HEK293 (cell line): ENCODE results near the gene POU4F1.
A peak's percentile ranks its signal among the peaks of the same experiment; 100 is the strongest.

ENCODE experiments used
- CTCF ChIA-PET: fragments of 350-600 bp; formaldehyde crosslinking; extraction: SDS; loops from one replicate; lab custom pipeline; 2021; ENCODE audit warnings: antibody characterized with exemption; lab: Yijun Ruan, JAX
- POLR2A ChIA-PET: fragments of 300-600 bp; formaldehyde crosslinking; extraction: SDS; loops from one replicate; lab custom pipeline; 2020; ENCODE audit warnings: antibody characterized with exemption, inconsistent platforms; lab: Yijun Ruan, JAX
- H3K27ac ChIP-seq: fragments of 200-500 bp; sonication (Bioruptor generic); 2 replicates; pipeline ENCODE4 v1.5.1; 2014; ENCODE audit warnings: low read depth, low read length, control low read depth, inconsistent platforms; ENCODE audit errors: extremely low read depth
- H3K36me3 ChIP-seq, 2 experiments: fragments of 200-500 bp in 1 of 2; sonication (Bioruptor generic) in 1 of 2; 1 replicate in 1 of 2; 2 replicates in 1 of 2; pipeline ENCODE4 v1.5.1; 2014 to 2017; ENCODE audit warnings: inconsistent platforms in 2 of 2, low read length in 2 of 2; ENCODE audit not compliant: control insufficient read depth in 2 of 2, insufficient read depth in 1 of 2
- H3K4me1 ChIP-seq: fragments of 200-500 bp; sonication (Bioruptor generic); 2 replicates; pipeline ENCODE4 v1.5.1; 2014; ENCODE audit warnings: mild to moderate bottlenecking, low read length, inconsistent platforms; ENCODE audit not compliant: control insufficient read depth, insufficient read depth
- H3K4me3 ChIP-seq: 2 replicates; pipeline ENCODE4 v1.5.1; 2011; ENCODE audit warnings: low read depth, mild to moderate bottlenecking, control low read depth, low read length, moderate library complexity
- H3K9me3 ChIP-seq: fragments of 200-500 bp; sonication (Bioruptor generic); 2 replicates; pipeline ENCODE4 v1.5.1; 2014; ENCODE audit warnings: low read depth, low read length, inconsistent platforms; ENCODE audit not compliant: control insufficient read depth, insufficient read depth
- FEZF1 ChIP-seq: fragments of 450-650 bp; formaldehyde crosslinking; IDR thresholded peaks from 2 replicates; pipeline ENCODE4 v1.5.1; 2016; ENCODE audit warnings: missing biosample characterization, missing genetic modification characterization
- SP3 ChIP-seq: fragments of 450-650 bp; formaldehyde crosslinking; IDR thresholded peaks from 2 replicates; pipeline ENCODE4 v1.5.1; 2016; ENCODE audit warnings: missing biosample characterization, missing genetic modification characterization
- TRIM28 ChIP-seq: IDR thresholded peaks from 2 replicates; pipeline ENCODE4 v1.6.1; 2011; ENCODE audit warnings: low read length, control low read depth, borderline replicate concordance
- YY1 ChIP-seq: fragments of 450-650 bp; formaldehyde crosslinking; IDR thresholded peaks from 2 replicates; pipeline ENCODE4 v1.5.1; 2018; ENCODE audit warnings: missing biosample characterization, missing genetic modification characterization
- ZBTB7A ChIP-seq: fragments of 450-650 bp; formaldehyde crosslinking; IDR thresholded peaks from 2 replicates; pipeline ENCODE4 v1.5.1; 2016; ENCODE audit warnings: low read depth, missing biosample characterization, missing genetic modification characterization
- ZFP3 ChIP-seq: fragments of 450-650 bp; formaldehyde crosslinking; IDR thresholded peaks from 2 replicates; pipeline ENCODE4 v1.5.1; 2016; ENCODE audit warnings: low read depth, missing biosample characterization, missing genetic modification characterization
- ZNF544 ChIP-seq: fragments of 450-650 bp; formaldehyde crosslinking; IDR thresholded peaks from 2 replicates; pipeline ENCODE4 v1.5.0; 2017; ENCODE audit warnings: missing biosample characterization, missing genetic modification characterization
- ZNF558 ChIP-seq: fragments of 450-650 bp; formaldehyde crosslinking; IDR thresholded peaks from 2 replicates; pipeline ENCODE4 v1.5.1; 2016; ENCODE audit warnings: missing biosample characterization, missing genetic modification characterization
- ZNF561 ChIP-seq: fragments of 450-650 bp; IDR thresholded peaks from 2 replicates; pipeline ENCODE4 v1.5.1; 2018; ENCODE audit warnings: missing biosample characterization, missing genetic modification characterization, borderline replicate concordance
- ZSCAN16 ChIP-seq: fragments of 450-650 bp; formaldehyde crosslinking; IDR thresholded peaks from 2 replicates; pipeline ENCODE4 v1.5.1; 2016; ENCODE audit warnings: missing biosample characterization, missing genetic modification characterization
- TF ChIP-seq, protein P1 (sequence below): fragments of 450-650 bp; formaldehyde crosslinking; IDR thresholded peaks from 2 replicates; pipeline ENCODE4 v1.5.1; 2016; ENCODE audit warnings: missing biosample characterization, missing genetic modification characterization
- TF ChIP-seq, protein P2 (sequence below): fragments of 450-650 bp; formaldehyde crosslinking; IDR thresholded peaks from 2 replicates; pipeline ENCODE4 v1.5.1; 2016; ENCODE audit warnings: missing biosample characterization, missing genetic modification characterization
- TF ChIP-seq, protein P3 (sequence below): fragments of 450-650 bp; formaldehyde crosslinking; IDR thresholded peaks from 2 replicates; pipeline ENCODE4 v1.5.1; 2016; ENCODE audit warnings: missing biosample characterization, missing genetic modification characterization
- TF ChIP-seq, protein P4 (sequence below): fragments of 450-650 bp; formaldehyde crosslinking; conservative IDR thresholded peaks from 2 replicates; pipeline ENCODE4 v1.5.1; 2016; ENCODE audit warnings: low read depth, missing biosample characterization, missing genetic modification characterization

Gene POU4F1

DNA sequence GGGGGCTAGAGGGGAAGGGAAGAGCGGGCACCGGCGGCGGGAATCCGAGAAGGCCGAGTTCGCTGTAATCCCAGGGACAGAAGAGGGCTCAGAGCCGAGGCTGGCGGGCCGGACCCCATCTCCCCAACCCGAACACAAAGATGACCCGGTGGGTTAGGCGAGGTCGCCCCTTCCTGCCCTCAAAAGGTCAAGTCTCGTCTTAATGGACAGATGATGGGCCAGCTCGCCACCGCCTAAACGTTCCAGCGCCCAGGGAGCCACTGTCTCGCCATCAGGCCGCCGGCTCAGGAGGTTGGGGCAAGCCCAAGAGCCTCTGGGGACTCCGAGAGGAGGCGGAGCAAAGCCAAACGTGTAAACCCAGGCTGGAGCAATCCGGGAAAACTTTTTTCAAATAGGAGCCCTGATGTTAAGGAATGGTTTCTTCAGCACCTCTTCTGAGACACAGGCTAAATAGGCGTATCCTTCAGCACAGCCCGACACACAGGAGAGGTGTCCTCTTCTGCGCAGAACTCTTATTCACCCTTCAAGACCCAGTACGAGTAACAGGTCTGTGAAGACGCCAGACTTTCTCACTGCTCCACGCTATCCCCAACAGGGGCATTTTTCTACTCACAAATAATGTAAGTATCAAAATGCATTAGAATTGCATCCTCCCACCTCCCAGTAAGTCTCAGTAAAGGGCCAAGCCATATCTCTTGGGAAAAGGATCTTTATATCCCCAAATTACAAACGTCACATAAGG, 6.3 kb upstream of the POU4F1 start:
- peak overlapping the region; percentile 17 for H3K4me3 ChIP-seq
- H3K9me3 ChIP-seq, result no peaks in the 10 kb centered on the region
- CTCF ChIA-PET, result interaction anchor here (0.7 kb wide), 1 partner anchor 36 kb away, joined by 3 read pairs; no protein-coding TSS in a partner anchor
- no peaks in the 10 kb centered on the region for H3K4me1 ChIP-seq
- TF ChIP-seq ZFP3, result peak; percentile 80; the same call in 1 of the 2 replicates
- TF ChIP-seq, protein P1, sequence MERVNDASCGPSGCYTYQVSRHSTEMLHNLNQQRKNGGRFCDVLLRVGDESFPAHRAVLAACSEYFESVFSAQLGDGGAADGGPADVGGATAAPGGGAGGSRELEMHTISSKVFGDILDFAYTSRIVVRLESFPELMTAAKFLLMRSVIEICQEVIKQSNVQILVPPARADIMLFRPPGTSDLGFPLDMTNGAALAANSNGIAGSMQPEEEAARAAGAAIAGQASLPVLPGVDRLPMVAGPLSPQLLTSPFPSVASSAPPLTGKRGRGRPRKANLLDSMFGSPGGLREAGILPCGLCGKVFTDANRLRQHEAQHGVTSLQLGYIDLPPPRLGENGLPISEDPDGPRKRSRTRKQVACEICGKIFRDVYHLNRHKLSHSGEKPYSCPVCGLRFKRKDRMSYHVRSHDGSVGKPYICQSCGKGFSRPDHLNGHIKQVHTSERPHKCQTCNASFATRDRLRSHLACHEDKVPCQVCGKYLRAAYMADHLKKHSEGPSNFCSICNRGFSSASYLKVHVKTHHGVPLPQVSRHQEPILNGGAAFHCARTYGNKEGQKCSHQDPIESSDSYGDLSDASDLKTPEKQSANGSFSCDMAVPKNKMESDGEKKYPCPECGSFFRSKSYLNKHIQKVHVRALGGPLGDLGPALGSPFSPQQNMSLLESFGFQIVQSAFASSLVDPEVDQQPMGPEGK (tag by site-specific recombination), result peak; percentile 29; the same call in 1 of the 2 replicates
- TF ChIP-seq ZNF544 (tag by site-specific recombination), result no peak
- TF ChIP-seq, protein P2, sequence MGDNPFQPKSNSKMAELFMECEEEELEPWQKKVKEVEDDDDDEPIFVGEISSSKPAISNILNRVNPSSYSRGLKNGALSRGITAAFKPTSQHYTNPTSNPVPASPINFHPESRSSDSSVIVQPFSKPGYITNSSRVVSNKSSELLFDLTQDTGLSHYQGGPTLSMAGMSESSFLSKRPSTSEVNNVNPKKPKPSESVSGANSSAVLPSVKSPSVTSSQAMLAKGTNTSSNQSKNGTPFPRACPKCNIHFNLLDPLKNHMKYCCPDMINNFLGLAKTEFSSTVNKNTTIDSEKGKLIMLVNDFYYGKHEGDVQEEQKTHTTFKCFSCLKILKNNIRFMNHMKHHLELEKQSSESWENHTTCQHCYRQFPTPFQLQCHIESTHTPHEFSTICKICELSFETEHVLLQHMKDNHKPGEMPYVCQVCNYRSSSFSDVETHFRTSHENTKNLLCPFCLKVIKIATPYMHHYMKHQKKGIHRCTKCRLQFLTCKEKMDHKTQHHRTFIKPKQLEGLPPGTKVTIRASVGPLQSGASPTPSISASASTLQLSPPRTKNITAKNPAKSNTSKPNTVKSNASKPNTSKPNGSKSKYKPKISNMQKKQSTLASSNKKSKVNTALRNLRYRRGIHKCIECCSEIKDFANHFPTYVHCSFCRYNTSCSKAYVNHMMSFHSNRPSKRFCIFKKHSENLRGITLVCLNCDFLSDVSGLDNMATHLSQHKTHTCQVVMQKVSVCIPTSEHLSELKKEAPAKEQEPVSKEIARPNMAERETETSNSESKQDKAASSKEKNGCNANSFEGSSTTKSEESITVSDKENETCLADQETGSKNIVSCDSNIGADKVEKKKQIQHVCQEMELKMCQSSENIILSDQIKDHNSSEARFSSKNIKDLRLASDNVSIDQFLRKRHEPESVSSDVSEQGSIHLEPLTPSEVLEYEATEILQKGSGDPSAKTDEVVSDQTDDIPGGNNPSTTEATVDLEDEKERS (tag by site-specific recombination), result no peak
- peaks cover 0 to 10% of the 10 kb centered on the region in 2 experiments; a peak in 1 of 3 replicates for H3K36me3 ChIP-seq
- no peak overlapping the region for H3K27ac ChIP-seq
- POLR2A ChIA-PET, result no interaction called here

DNA sequence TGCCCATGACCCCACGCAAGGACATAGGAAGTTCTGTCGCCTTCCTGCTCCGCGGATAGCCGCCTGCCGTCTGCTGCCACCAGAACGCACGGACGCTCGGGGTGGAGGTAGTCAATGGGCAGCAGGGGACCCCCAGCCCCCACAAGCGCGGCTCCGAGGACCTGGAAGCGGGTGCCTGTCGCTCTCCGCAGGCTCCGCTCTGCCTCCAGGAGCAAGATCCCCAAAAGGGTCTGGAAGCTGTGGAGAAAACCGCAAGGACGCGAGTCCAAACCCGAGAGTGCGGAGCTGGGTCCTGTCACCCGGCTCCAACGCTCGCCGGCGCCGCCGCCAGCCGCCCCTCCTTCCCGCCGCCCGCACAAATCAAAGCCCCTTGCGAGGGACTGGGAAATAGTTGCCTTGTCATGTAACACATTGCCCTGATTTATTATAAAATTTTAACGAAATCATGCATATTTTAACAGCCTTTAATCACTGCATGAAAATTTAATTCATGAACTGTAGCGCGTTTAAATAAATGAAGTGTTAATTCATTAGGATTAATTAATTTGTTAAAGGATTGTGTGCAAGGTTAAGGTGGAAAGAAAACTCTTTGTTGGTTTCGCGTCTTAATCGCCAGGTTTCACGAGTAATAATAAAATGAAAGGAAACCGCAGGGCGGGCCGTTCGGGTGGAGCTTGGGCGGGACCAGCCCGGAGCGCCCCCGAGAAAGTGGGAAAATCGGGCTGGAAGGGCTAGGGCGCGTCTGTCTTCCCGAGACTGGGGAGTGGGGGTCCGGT, 5.5 kb upstream of the POU4F1 start:
- POLR2A ChIA-PET, result no interaction called here

More for the DNA sequence above, 5.5 kb upstream of the POU4F1 start:
- no peaks in the 10 kb centered on the region for H3K4me1 ChIP-seq
- H3K4me3 ChIP-seq, result peak overlapping the region; percentile 17
- CTCF ChIA-PET, result no interaction called here
- no peak overlapping the region for H3K27ac ChIP-seq
- H3K9me3 ChIP-seq, result no peaks in the 10 kb centered on the region
- TF ChIP-seq ZSCAN16 (tag by site-specific recombination) (no peak), ZBTB7A (no peak), YY1 (tag by site-specific recombination) (no peak), SP3 (tag by site-specific recombination) (no peak), ZNF558 (tag by site-specific recombination) (no peak), TRIM28 (no peak), ZNF561 (no peak), FEZF1 (tag by site-specific recombination) (no peak)
- TF ChIP-seq, protein P3, sequence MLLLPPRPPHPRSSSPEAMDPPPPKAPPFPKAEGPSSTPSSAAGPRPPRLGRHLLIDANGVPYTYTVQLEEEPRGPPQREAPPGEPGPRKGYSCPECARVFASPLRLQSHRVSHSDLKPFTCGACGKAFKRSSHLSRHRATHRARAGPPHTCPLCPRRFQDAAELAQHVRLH (tag by site-specific recombination), result no peak
- TF ChIP-seq, protein P4, sequence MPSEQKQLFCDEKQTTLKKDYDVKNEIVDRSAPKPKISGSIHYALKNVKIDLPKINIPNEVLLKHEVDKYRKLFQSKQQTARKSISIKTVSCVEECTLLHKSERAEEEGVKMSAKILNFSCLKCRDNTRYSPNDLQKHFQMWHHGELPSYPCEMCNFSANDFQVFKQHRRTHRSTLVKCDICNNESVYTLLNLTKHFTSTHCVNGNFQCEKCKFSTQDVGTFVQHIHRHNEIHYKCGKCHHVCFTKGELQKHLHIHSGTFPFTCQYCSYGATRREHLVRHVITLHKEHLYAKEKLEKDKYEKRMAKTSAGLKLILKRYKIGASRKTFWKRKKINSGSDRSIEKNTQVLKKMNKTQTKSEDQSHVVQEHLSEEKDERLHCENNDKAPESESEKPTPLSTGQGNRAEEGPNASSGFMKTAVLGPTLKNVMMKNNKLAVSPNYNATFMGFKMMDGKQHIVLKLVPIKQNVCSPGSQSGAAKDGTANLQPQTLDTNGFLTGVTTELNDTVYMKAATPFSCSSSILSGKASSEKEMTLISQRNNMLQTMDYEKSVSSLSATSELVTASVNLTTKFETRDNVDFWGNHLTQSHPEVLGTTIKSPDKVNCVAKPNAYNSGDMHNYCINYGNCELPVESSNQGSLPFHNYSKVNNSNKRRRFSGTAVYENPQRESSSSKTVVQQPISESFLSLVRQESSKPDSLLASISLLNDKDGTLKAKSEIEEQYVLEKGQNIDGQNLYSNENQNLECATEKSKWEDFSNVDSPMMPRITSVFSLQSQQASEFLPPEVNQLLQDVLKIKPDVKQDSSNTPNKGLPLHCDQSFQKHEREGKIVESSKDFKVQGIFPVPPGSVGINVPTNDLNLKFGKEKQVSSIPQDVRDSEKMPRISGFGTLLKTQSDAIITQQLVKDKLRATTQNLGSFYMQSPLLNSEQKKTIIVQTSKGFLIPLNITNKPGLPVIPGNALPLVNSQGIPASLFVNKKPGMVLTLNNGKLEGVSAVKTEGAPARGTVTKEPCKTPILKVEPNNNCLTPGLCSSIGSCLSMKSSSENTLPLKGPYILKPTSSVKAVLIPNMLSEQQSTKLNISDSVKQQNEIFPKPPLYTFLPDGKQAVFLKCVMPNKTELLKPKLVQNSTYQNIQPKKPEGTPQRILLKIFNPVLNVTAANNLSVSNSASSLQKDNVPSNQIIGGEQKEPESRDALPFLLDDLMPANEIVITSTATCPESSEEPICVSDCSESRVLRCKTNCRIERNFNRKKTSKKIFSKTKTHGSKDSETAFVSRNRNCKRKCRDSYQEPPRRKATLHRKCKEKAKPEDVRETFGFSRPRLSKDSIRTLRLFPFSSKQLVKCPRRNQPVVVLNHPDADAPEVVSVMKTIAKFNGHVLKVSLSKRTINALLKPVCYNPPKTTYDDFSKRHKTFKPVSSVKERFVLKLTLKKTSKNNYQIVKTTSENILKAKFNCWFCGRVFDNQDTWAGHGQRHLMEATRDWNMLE (tag by site-specific recombination), result no peak
- TF ChIP-seq, all 188 proteins: peak for 0
- peaks cover 0 to 3% of the 10 kb centered on the region in 2 experiments; a peak in 1 of 3 replicates for H3K36me3 ChIP-seq
